Measurements from ENCODE around the gene GAB3. TPM values are rescaled to one million over a fixed set of nuclear protein-coding genes. Genes with fewer than 3 reads are reported as not detected.
A peak's percentile ranks its signal among the peaks of the same experiment; 100 is the strongest.

Gene GAB3
- total RNA-seq, 1 donor = 0.43 TPM

- DNase-seq (ENCODE audit: low read depth) = no peak
- no peak overlapping the region for H3K4me3 ChIP-seq (ENCODE audit: low read depth, low read length)
- TF ChIP-seq, protein P1, sequence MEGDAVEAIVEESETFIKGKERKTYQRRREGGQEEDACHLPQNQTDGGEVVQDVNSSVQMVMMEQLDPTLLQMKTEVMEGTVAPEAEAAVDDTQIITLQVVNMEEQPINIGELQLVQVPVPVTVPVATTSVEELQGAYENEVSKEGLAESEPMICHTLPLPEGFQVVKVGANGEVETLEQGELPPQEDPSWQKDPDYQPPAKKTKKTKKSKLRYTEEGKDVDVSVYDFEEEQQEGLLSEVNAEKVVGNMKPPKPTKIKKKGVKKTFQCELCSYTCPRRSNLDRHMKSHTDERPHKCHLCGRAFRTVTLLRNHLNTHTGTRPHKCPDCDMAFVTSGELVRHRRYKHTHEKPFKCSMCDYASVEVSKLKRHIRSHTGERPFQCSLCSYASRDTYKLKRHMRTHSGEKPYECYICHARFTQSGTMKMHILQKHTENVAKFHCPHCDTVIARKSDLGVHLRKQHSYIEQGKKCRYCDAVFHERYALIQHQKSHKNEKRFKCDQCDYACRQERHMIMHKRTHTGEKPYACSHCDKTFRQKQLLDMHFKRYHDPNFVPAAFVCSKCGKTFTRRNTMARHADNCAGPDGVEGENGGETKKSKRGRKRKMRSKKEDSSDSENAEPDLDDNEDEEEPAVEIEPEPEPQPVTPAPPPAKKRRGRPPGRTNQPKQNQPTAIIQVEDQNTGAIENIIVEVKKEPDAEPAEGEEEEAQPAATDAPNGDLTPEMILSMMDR (IDR thresholded peaks at IDR 0.05; ENCODE audit: insufficient read depth, low read depth, low read length) = no peak
These were observed 13.7 kb downstream of the GAB3 start for GRCh38 chrX:154737136-154737535.

DNA sequence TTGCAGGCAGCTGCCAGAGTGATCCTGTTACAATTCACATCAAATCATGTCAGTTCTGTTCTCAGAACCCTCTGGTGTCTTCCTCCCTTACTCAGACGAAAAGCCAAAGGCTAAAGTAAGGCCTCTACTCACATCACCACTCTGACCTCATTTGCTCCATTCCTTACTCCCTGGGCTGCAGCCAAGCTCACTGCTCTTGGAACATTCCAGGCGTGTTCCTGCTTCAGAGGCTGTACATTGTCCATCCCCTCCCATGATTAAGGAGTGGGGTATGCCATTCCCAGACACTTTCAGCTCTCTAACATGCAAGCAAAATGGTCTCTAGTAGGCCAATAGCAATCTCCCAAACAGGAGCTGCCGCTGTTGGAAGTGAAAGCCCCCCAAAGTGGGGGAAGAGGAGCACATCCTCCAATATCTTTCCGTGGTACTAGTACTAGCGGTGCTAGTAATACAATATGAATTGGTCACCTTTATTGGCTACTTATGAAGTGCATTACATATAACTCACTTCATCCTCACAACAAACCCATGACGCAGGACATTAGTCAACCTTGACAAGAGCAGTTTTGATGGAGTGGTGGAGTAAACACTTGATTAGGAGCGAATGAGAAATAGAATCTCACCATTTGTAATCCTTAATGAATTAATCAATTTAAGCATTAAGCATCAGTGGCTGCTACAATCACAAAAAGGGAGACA, 15.0 kb downstream of the GAB3 start:
- DNase-seq (ENCODE audit: low read depth) = peak; percentile 91
- H3K4me3 ChIP-seq (ENCODE audit: low read depth, low read length) = no peak overlapping the region
- TF ChIP-seq, protein P1 (IDR thresholded peaks at IDR 0.05; ENCODE audit: insufficient read depth, low read depth, low read length) = no peak

GRCh38 chrX:154734061-154734781, 16.7 kb downstream of the GAB3 start:
- peak; percentile 72 for DNase-seq (ENCODE audit: low read depth)
- TF ChIP-seq, protein P1 (IDR thresholded peaks at IDR 0.05; ENCODE audit: insufficient read depth, low read depth, low read length) = no peak
- no peak overlapping the region for H3K4me3 ChIP-seq (ENCODE audit: low read depth, low read length)

- TF ChIP-seq, protein P1 (IDR thresholded peaks at IDR 0.05; ENCODE audit: insufficient read depth, low read depth, low read length) = no peak
- no peak overlapping the region for H3K4me3 ChIP-seq (ENCODE audit: low read depth, low read length)
- no peak for DNase-seq (ENCODE audit: low read depth)
These were observed 17.8 kb downstream of the GAB3 start for GRCh38 chrX:154733066-154733425.

- TF ChIP-seq, protein P1 (IDR thresholded peaks at IDR 0.05; ENCODE audit: insufficient read depth, low read depth, low read length) = no peak
- peak; percentile 59 for DNase-seq (ENCODE audit: low read depth)
- H3K4me3 ChIP-seq (ENCODE audit: low read depth, low read length) = no peak overlapping the region
These were observed 18.3 kb downstream of the GAB3 start for GRCh38 chrX:154732421-154733065.

GRCh38 chrX:154731881-154732280, 19.0 kb downstream of the GAB3 start:
- DNase-seq (ENCODE audit: low read depth) = no peak

More at GRCh38 chrX:154731881-154732280, 19.0 kb downstream of the GAB3 start:
- H3K4me3 ChIP-seq (ENCODE audit: low read depth, low read length) = no peak overlapping the region
- TF ChIP-seq, protein P1 (IDR thresholded peaks at IDR 0.05; ENCODE audit: insufficient read depth, low read depth, low read length) = no peak

Measured in fibroblast of villous mesenchyme (primary cell).